ENCODE data around the gene ALKBH1.
"Not testable (repeated sequence)": the region's sequence is repeated elsewhere in the genome, so short reads cannot be mapped to it uniquely, and the experiment has no call there.

Gene ALKBH1, protein sequence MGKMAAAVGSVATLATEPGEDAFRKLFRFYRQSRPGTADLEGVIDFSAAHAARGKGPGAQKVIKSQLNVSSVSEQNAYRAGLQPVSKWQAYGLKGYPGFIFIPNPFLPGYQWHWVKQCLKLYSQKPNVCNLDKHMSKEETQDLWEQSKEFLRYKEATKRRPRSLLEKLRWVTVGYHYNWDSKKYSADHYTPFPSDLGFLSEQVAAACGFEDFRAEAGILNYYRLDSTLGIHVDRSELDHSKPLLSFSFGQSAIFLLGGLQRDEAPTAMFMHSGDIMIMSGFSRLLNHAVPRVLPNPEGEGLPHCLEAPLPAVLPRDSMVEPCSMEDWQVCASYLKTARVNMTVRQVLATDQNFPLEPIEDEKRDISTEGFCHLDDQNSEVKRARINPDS

DNA sequence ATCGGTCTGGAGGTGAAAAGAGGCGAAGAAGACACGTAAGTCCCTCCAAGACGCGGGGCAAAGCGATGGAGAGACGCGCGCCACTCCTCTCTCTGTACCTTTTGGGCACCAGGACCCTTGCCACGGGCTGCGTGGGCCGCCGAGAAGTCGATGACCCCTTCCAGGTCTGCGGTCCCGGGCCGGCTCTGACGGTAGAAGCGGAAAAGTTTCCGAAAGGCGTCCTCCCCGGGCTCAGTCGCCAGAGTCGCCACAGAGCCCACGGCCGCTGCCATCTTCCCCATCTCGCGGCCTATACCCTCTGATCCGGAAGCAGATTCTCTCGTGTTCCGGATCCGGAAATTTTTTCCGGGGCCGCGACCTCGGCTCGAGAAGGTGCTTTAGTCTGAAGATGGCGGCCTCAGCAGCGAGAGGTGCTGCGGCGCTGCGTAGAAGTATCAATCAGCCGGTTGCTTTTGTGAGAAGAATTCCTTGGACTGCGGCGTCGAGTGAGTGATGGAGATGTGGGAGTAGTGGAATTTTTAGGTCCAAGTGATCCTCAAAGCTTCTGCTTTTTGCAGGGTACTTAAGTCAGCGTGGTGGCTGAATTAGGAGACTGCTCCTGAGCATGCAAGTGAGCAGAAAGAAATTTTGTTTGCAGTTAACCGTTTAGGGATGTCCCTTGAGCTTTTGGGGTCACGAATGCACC is at the start of gene ALKBH1, which contains the start of gene SLIRP:
Gene ALKBH1, minus strand, starts transcription at position 300 of the 685 bp plus-strand sequence. Its CDS starts 19 bp downstream, at position 281.
Gene SLIRP, plus strand, starts transcription at position 380 of the 685 bp plus-strand sequence. Its CDS starts 9 bp downstream, at position 389.
- FAIRE-seq: no peak
- peak; percentile 42 for DNase-seq (ENCODE audit: low spot score)

DNA sequence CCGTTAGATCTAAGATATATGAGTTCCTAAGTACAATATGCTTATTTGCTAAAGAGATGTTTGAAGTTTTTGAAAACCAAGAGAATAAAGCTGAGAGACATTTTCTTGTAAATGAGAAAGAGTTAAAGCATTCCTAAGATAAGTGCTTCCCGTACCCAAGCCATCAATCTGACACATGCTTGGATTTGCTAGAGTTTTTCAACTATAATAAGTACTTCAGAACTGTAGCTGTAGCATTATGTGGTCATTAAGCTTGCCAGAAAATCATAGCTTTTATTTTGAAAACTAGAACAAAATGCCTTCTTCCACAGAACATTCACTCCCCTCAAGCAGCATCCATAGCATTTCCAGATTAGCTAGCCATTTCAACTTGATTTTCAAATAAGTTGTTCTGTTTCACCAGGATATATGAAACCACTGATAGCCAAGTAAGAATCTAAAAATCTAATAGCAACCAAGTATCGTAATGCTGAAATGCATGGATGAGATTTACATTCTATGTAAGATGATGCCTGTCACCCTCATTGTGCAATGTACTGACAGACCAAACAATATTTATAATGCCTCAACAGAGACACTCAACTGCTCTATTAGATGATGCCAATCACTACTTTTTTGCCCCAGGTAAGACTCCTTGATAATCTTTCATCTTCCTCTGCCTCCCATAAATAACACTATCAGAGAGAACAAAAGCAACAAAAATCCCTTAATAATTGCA is 45.1 kb upstream of the ALKBH1 start:
- DNase-seq (ENCODE audit: low spot score) (no peak), FAIRE-seq (no peak)

DNA sequence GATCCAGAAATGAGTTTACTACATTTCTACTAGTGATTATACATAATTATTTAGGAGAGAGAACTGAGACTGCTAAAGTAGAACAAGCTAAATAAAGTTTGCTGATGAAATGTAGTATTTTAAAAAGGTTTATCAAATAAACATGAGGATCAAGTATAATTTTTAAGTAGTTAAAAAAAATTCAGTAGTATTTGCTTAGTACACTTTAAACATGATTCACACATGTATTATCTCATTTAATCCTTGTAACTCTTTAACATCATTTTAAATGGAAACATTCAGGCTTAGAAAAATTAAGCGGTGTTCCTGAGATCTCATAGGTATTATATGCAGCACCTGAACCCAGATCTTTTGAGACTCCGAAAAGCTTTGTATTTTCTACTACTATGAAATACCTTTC is 44.4 kb upstream of the ALKBH1 start:
- no peak for FAIRE-seq
- DNase-seq (ENCODE audit: low spot score): no peak

DNA sequence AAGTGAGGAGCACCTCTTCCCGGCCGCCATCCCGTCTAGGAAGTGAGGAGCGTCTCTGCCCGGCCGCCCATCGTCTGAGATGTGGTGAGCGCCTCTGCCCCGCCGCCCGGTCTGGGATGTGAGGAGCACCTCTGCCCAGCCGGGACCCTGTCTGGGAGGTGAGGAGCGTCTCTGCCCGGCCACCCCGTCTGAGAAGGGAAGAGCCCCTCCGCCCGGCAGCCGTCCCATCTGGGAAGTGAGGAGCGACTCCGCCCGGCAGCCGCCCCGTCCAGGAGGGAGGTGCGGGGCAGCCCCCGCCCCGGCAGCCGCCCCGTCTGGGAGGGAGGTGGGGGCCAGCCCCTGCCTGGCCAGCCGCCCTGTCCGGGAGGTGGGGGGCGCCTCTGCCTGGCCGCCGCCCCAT is 39.6 kb upstream of the ALKBH1 start:
- not testable (repeated sequence) for FAIRE-seq; DNase-seq (ENCODE audit: low spot score)

DNA sequence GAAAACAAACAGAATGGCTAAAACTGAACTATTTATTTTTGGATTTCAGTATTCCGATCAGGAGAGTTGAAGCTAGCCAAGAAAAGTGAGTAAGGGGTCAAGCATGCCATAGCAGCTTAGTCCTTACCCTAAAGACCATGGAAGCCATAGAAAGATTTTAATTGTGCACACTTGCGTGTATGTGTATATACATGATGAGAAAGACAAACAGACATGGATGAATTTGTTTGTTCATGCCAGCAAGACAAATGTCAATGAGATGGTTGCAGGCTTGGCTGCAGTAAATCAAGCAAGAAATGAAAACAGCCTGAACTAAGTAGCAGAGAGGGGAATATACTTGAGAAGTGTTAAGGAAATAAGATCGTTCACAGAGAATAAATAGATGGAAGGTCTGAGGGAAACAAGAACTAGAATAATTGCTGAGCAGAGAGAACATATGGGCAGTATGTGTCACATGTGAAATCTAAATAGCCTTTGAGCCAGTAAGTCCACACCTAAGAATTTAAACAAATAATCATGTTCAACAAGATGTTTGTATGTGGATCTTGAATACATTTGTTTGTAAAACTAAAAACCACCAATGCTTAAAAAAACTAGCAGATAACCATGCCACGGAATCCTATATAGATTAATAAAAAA is 38.4 kb upstream of the ALKBH1 start:
- DNase-seq (ENCODE audit: low spot score) (no peak), FAIRE-seq (no peak)

DNA sequence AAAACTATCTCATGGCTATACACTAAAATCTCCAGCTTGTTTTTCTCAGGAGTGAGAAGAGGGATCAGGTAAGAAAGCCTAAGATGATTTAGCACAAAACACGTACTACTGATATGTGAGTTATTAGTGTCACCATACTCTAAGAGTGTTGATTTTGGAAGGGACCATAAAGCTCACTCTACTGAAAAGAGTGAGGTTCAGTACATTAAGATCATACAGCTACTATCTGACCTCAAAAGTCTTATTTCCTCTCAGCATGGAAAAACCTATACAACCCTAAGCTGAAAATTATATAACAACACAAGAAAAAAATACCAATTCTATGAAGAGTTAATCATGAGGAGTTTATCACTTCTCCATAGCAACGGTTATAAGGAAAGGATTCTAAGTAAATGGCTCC is 33.6 kb upstream of the ALKBH1 start:
- DNase-seq (ENCODE audit: low spot score) (no peak), FAIRE-seq (no peak)

DNA sequence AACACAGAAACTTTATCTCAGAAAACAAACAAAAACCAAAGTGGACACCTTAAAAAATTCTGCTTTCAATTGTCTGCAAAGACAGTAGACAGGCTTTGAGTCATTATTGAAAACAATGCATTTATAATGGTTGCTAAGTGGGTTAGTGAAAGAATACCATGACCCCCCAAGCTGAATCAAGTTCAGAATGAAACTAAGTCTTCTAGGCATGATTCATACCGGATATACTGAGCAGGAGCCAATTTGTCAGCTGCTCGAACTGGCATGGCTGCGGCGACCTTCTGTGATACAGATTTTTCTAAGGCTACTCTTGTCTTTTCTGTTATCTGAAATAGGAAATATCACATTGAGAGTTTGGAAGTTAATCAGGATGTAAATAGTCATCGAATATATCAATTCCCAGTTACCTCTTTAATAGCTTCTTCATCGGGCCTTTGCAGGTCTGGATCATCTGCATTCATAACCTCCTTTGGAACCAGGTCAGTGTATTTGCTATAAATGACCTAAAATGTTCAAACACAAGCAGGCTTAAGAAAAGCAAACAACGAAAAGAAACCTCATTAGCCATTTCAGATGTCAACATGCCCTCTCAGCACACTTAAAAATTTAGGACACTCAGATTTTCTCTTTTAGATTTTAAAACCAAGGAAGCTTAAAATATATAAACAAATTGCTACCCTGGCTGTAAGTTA is 30.9 kb upstream of the ALKBH1 start:
- FAIRE-seq: no peak
- DNase-seq (ENCODE audit: low spot score): no peak

DNA sequence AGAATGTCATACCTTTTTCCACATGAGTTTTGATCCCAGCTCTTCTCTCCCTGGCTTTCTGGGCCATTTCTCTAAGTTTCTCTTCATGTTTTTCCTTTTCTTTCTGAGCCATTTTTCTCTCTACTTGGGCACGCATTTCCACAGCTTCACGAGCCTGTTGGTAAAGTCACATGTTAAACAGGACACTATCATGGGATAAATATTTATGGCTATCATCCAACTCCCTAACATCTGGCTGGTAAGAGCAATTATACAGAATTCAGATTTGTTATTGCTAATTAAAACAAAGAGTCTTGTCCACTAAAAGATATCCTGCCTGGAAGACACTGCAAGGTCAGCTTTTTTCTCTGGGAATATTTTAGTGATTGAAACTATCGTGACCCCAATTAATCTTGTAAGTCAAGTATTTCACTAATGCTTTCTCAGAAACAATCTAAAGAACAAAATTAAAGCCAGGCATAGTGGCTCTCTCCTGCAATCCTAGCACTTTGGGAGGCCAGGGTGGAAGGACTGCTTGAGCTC is 23.2 kb upstream of the ALKBH1 start:
- FAIRE-seq: no peak

DNA sequence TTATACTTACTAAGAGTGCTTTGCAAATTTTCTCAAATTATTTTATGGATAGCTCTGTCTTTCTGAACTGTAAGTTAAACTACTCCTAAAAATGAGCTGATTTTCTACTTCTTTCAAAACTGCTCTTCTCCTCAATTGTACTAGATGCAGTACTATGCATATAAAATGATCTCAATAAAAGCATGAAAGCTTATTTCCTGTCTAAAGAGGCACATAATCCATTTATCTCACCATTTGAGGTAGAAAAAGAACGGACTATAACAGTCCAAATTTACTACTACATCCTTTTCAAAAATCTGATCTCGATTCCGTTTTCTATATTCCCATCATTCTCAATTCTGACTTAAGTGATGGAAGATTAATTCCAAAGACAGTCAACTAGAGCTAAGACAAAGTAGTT is 14.5 kb upstream of the ALKBH1 start:
- FAIRE-seq: no peak
- no peak for DNase-seq (ENCODE audit: low spot score)

More for the DNA sequence above, 23.2 kb upstream of the ALKBH1 start:
- DNase-seq (ENCODE audit: low spot score): no peak

DNA sequence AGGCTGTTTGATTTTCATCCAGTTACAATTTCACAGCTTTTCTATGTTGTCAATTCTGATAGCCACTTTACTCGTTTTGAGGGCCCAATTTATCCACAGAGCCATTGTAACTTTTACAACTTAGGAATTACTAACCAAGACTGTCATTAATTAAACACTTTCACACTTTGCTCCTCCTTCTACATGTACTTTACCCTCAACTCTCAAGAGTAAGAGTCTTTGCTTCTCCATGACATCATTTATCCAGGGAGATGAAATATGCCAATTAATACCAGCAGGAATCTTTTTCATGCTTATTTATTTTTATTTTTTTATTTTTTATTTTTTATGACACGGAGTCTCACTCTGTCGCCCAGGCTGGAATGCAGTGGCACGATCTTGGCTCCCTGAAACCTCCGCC is 13.6 kb upstream of the ALKBH1 start:
- DNase-seq (ENCODE audit: low spot score) (no peak), FAIRE-seq (no peak)

DNA sequence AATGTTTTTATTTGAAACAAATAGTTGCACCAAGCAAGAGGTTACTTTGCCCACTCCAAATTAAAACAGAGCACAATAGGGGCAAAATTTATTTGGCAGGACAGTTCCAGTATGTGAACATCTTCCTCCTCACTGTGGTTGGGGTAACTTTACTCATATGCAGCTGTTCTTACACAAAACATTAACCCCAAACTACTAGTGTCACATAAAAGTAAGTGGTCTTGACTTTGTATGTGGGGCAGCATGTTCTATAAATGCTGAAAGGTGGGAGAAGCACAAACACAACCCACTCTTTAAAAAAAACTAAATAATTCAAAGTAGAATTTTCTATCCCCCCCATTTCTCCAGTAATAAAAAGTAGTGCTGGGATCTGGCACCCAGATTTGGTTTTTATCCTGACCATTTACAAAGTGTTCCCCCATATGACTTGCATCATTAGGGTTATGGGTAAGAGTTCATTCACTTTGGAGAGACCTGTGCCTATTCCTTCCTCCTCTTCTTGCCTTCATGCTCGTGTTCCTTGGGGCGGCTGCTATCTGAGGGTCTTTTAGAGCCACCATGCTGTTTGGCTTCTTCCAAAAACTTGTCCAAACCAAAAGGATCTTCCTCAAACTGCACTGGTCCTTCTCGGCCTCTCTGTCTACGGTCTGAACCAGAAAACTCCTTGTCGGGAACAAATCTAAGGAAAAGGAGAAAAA is 9.9 kb upstream of the ALKBH1 start:
- FAIRE-seq (no peak), DNase-seq (ENCODE audit: low spot score) (no peak)

DNA sequence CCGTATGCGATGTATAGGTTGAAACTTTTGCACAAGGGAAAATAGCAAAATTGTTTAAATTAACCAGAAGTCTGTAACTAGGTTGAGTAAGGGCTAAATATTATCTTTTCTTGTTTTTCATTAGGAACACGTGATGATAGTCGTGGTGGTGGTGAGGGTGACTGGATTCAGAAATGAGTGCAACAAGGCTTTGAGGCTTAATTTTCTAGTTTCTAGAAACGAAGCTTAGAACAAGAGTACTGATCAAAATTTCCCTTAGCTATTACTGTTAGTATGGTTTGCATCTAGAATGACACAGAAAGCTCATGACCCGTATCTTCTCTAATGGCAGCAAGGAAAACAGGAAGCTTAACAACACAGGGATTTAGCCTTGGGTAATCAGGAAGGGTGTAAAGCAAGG is 7.1 kb upstream of the ALKBH1 start:
- FAIRE-seq (no peak), DNase-seq (ENCODE audit: low spot score) (no peak)

DNA sequence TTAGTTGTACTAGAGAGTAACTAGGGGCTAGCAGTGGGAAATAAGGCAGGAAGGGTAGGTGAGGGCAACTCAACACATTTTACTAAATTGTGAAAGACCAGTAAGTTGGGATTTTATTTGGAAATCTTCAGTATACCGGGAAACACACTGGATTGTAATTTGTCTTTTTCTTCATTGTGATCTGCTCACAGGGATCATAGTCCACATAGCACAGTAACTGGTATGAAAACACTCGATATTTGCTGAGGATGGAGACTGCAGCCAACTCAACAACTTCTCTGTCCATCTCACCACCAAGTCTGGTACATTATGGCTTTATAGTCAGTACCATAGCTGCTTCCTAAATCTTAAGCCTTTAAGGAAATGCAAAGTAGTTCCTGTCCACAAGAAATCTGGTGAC is 2.5 kb upstream of the ALKBH1 start:
- FAIRE-seq: no peak
- no peak for DNase-seq (ENCODE audit: low spot score)

DNA sequence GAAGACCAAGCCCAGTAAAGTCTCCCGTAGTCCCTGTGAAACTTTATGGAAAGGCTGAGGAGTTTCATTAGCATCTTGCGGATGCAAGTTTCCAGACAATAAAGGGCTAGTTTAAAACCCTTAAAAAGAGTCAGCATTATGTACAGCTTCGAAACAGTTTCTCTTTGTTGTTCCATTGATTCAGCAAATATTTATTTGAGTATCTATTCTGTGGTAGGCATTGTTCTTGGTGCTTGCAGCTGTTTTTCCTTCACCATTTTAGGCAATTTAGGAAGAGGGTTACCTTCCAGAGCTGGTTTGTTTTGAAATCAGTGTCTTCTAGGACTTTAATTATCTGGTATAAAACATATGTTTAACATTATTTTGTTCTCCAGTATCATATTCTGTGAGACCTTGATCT is 1.6 kb upstream of the ALKBH1 start:
- DNase-seq (ENCODE audit: low spot score) (no peak), FAIRE-seq (no peak)

DNA sequence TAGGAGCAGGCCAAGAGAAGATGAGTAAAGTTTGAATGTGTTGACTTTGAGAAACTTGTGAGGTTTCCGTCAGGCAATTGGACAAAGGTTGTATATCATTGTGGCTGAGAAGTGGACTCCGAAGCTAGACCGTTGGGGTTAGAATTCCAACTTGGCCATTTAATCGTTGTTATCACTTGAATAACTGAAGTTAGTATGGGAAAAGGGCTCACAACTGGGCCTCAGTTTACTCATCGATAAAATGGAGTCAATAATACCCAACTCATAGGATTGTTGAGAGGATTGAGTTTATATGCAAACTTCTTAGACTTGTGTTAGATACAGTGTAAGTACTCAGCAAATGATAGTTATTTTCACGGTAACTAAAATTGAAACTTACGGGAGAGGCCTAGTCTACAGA is 926 bp upstream of the ALKBH1 start:
- DNase-seq (ENCODE audit: low spot score): no peak
- no peak for FAIRE-seq

DNA sequence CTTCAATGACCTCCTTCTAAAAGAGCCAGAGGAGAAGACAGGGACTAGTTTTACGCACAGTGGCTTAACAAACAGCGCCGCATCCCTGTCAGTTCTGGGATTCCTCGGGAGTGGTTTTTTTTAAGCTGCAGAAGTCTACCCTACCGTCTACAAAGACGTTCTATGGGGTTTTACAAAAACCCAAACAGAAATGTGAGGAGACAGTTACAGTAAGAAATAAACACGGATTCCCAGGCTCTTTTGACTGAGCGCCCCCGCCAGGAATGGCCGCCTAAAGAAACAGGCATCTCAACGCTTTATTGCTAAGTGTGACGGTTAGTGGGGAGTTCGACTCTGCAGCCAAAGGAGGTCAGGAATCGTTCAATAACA is 484 bp downstream of the ALKBH1 start:
- DNase-seq (ENCODE audit: low spot score): no peak
- FAIRE-seq: no peak

DNA sequence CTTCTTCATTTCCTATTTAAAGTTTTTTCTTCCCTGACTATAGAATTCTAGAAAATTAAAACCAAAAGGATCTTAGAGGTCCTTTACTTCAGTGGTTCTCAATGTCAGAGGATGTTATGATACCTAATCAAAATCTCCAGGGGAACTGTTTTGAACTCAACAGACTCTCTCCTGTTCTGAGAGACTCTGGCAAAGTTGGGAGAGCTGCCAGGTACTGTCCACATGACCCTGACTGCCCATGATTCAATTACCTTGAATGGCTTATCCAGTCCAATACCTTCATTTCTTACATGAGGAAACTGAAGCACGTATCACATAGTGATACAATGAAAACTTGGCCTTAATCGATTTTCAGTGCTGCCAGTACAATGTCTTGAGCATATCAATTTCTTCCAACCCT is 16.6 kb downstream of the ALKBH1 start:
- no peak for FAIRE-seq

DNA sequence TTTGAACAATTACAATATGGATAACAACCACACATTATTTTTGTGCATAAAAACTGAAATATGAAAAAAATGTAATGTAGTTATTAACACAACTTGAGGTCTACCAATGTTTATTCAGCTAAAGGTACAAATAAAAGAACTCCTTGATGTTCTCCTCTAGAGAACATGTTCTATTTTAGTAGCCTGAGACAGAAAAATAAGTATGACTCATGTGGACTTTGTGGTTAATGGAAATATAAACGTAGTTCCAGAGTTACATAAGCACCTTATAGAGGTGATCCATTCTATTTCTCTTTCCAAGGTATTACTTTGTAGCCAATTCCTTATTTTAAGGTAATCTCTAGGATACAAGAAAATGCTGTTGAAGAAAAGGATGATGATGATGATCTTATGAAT is 25.7 kb downstream of the ALKBH1 start:
- DNase-seq (ENCODE audit: low spot score): no peak
- FAIRE-seq: no peak

More for the DNA sequence above, 16.6 kb downstream of the ALKBH1 start:
- no peak for DNase-seq (ENCODE audit: low spot score)

DNA sequence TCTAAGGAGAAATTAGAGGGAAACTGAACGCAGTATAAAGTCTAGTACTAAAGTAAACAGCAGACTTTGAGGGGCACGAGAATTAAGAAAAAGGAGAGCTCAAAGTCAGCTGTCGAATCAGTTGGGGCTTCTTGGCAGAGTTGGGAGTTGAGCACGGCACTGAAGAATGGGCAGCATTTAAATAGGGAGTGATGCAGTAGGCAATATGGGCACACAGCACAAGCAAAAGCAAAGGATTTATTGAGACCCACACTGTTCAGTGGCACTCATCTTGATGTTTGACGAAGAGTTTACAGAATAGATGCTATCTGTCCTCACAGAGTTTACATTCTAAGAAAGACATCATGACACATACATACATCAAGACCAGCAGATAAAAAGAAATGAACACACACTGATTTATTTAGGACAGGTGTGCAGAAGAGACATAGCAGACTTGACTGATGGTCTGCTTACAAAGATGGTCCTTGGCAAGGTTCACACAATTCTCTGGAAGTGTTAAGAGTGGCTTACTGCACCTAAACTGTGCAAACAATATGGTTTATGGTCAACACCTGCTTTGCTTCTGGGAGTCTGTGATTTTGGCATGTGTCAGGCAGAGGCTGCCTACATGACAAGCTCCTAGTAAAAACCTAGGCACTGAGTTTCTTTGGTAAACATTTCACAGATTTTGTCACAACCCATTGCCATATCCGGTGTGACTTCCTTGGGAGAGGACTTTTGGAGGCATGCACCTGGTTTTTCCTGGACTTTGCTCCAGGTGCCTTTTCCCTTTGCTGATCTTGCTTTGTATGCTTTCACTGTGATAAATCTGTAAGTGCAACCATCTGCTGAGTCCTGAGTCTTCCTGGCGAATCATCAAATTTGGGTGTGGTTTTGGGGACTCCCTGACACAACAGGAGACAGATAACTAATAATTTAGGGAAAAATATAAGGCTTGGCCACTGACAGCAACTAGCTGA is 26.3 kb downstream of the ALKBH1 start:
- no peak for DNase-seq (ENCODE audit: low spot score)

More for the DNA sequence above, 26.3 kb downstream of the ALKBH1 start:
- no peak for FAIRE-seq
